Bronchial epithelial cell (primary cell): ENCODE results near the gene APCDD1. TPM values are rescaled to one million over a fixed set of nuclear protein-coding genes. Genes with fewer than 3 reads are reported as not detected.

ENCODE experiments used
- DNase-seq: peaks from one replicate; pipeline ENCODE4 v3.0.0-alpha.2; 2010; ENCODE audit warnings: low read depth
- FAIRE-seq: peaks from 2 replicates; lab custom pipeline; 2011; peaks lifted over from hg19 to GRCh38; lab: Jason Lieb, UNC
- H3K27me3 ChIP-seq: 2 replicates; pipeline ENCODE4 v1.5.1; 2011; ENCODE audit warnings: low read length; ENCODE audit not compliant: control insufficient read depth, insufficient read depth
- H3K36me3 ChIP-seq: 2 replicates; pipeline ENCODE4 v1.5.1; 2011; ENCODE audit warnings: low read length; ENCODE audit not compliant: control insufficient read depth, insufficient read depth
- H3K4me3 ChIP-seq: 2 replicates; pipeline ENCODE4 v1.5.1; 2011; ENCODE audit warnings: mild to moderate bottlenecking, low read depth, low read length, control low read depth
- total RNA-seq: library from RNA; depleted of rRNA; stranded (reverse); fragments of >200 nt; gene quantifications from 2 replicates; pipeline ENCODE4 v1.2.1, GENCODE V29; 2014
- TF ChIP-seq, protein P1 (sequence below): IDR thresholded peaks from 2 replicates; pipeline ENCODE4 v1.5.1; 2011; ENCODE audit warnings: mild to moderate bottlenecking, moderate library complexity, low read length, control low read depth, inconsistent platforms; ENCODE audit not compliant: insufficient read depth, severe bottlenecking

The APCDD1 gene
- total RNA-seq, 1 donor from 2014 or later = under 0.01 TPM

DNA sequence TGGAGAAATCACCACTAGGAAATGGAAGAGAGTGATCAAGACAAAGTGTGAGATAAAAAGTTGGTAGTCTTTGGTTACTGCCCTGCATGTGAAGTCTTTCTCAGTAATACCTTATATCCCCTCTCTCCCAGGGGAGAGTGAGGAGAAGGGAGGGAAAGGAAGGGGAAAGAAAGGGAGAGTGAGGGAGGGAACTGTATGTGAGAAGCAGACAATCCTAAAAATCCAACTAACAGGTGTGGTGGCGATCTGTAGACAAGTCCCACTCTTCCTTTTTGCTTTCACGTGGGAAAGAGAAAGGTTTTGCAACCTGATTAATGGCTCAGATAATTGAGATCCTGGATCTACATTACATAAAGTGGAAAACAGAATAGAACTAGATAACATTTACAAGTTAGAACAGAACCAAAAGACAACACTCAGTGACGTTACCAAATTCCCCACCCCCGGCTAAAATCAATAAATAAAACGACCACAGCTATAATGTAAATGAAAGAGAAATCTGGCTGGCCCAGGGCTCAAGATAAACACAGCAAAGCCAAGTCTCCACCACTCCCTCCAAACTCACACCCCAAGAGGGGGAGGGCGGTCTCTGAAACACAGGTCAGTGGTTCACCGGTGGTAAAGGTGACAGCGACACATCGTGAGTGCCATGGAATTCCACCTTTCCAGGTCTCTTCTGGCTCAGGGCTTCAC, 10.0 kb upstream of the APCDD1 start:
- no peak overlapping the region for H3K4me3 ChIP-seq
- TF ChIP-seq, protein P1, sequence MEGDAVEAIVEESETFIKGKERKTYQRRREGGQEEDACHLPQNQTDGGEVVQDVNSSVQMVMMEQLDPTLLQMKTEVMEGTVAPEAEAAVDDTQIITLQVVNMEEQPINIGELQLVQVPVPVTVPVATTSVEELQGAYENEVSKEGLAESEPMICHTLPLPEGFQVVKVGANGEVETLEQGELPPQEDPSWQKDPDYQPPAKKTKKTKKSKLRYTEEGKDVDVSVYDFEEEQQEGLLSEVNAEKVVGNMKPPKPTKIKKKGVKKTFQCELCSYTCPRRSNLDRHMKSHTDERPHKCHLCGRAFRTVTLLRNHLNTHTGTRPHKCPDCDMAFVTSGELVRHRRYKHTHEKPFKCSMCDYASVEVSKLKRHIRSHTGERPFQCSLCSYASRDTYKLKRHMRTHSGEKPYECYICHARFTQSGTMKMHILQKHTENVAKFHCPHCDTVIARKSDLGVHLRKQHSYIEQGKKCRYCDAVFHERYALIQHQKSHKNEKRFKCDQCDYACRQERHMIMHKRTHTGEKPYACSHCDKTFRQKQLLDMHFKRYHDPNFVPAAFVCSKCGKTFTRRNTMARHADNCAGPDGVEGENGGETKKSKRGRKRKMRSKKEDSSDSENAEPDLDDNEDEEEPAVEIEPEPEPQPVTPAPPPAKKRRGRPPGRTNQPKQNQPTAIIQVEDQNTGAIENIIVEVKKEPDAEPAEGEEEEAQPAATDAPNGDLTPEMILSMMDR = no peak
- DNase-seq (no peak), FAIRE-seq (no peak)
- H3K27me3 ChIP-seq = peaks cover 8% of the 10 kb centered on the region
- H3K36me3 ChIP-seq = no peaks in the 10 kb centered on the region

DNA sequence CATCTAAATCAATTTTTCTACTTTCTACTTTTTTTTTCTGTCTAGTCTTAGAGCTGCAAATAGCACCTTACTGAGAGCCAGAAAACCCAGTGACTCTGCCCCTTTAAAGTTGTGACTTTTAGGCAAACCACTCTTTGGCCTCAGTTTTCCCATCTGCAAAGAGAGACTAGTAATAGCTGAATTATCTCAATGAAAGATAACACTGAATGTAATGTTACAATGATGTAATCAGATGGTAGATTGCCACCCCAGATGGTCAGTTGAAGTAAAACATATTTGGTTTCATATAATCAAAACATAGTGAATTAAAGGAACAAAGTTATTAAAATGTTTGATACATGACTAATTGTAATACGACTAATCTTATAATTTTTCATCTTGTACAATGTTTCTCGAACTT, 5.0 kb upstream of the APCDD1 start:
- Histone ChIP-seq H3K27me3 (peaks cover 10% of the 10 kb centered on the region), H3K4me3 (no peak overlapping the region), H3K36me3 (no peaks in the 10 kb centered on the region)
- FAIRE-seq (no peak), DNase-seq (no peak)
- TF ChIP-seq, protein P1 = no peak

DNA sequence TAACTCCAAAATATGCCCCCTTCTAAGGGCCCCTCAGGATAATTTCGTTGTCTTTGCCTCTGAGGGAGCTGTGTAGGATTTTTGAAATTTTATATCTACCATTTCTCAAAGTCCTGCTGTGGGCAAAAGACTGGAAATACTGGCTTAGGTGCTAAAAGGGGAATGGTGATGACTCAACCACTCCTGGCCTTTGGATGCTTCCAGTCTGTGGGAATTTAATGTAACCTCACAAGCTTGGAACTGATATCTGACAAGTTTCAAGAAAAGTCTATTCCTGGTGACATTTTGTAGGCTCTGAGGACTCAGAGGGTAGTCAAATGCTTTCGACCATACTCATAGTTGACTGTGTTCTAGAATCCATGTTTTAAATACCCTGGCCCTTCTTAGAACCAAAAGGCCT, 3.4 kb upstream of the APCDD1 start:
- TF ChIP-seq, protein P1 = no peak
- DNase-seq (no peak), FAIRE-seq (no peak)
- peaks cover 23% of the 10 kb centered on the region for H3K27me3 ChIP-seq
- H3K36me3 ChIP-seq = no peaks in the 10 kb centered on the region
- no peak overlapping the region for H3K4me3 ChIP-seq

DNA sequence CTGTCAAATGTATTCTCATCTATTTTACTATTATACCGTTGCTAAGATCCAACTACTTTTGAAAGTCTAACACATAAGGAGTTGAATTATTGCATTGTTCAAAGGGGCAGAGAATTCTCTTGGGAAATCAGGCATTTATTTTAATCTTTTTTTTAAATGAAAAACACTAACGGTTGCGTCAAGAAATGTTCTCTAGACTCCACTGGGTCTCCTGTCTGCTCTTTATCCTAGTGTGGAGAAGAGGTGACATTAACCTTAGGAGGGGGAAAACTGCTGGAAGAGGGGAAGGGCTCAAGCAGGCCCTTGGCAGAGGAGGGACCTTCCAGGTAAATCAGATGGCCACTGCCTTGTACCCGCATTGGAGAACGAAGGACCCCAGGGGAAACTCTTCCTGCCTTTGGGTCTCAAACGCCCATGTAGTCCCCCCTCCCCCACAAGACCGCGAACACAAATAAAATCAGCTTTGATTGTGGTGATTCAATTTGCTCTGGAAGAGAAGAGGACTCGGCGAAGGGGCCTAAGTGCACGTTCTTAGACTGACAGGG, 1.1 kb upstream of the APCDD1 start:
- TF ChIP-seq, protein P1 = no peak
- H3K36me3 ChIP-seq = no peaks in the 10 kb centered on the region

DNA sequence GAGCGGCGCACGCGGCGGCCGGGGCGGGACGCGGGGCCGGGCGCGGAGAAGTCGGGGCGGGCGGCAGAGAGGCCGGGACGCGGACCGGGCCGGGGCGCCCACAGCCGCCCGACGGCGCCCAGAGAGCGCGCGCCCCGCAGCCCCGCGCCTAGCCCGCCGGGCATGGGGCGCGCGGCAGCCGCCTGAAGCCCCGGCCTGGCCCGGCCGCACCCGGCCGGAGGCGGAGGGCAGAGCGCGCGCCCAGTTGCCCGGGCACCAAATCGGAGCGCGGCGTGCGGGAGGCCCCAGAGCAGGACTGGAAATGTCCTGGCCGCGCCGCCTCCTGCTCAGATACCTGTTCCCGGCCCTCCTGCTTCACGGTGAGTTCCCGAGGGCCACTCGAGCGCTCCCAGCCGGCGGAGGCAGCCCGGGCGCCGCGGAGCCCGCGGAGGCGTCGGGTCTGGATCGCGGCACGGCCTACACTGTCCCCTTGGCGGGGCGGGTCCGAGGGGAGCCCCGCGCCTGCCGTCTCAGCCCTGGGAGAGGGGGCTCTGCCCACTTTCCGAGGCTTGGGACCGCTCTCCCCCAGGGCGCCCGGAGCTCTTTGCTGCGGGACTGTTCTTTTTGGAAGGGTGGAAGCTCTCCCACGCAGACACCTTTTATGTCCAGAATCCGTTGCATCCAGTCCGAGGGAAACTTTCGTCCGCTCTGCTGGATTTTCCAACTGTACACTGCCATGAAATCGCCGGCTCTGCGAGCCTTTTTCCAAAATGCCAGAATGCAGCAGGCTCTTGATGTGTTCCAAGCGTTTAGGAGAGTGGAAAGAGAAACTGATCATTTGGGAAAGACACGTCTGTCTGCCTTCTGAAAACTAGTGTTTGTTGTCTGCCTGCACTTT, 484 bp downstream of the APCDD1 start:
- DNase-seq (no peak), FAIRE-seq (no peak)
- peak overlapping the region; percentile 42 for H3K4me3 ChIP-seq

More for the DNA sequence above, 1.1 kb upstream of the APCDD1 start:
- Histone ChIP-seq H3K27me3 (peaks cover 30% of the 10 kb centered on the region), H3K4me3 (no peak overlapping the region)
- FAIRE-seq (no peak), DNase-seq (no peak)

More for the DNA sequence above, 484 bp downstream of the APCDD1 start:
- Histone ChIP-seq H3K36me3 (no peaks in the 10 kb centered on the region), H3K27me3 (peaks cover 33% of the 10 kb centered on the region)
- TF ChIP-seq, protein P1 = no peak
